Ovary (tissue), 9 donors: ENCODE data around the gene LAMTOR1. TPM values are rescaled to one million over a fixed set of nuclear protein-coding genes. Genes with fewer than 3 reads are reported as not detected.

ENCODE experiments used
- DNase-seq, 5 donors: peaks; one replicate each; pipeline ENCODE4 v3.0.0-alpha.2; 2019 to 2020
- H3K27ac ChIP-seq, 2 donors: fragments of 200-600 bp; one replicate each; pipeline versions ENCODE4 v1.5.1 to v1.8.0; 2019 to 2022
- H3K27me3 ChIP-seq: fragments of 200-600 bp; one replicate; pipeline ENCODE4 v1.8.0; 2022
- H3K36me3 ChIP-seq: fragments of 200-600 bp; sonication (generic); one replicate; pipeline ENCODE4 v1.5.1; 2019
- H3K4me1 ChIP-seq: one replicate; pipeline ENCODE4 v1.8.1; 2013; ENCODE audit warnings: mild to moderate bottlenecking, moderate library complexity; ENCODE audit not compliant: insufficient read depth
- H3K4me3 ChIP-seq: fragments of 200-600 bp; sonication (generic); one replicate; pipeline ENCODE4 v1.5.1; 2017
- H3K9me3 ChIP-seq, 2 donors: fragments of 200-600 bp in 1 of 2; sonication (generic) in 1 of 2; one replicate each; pipeline versions ENCODE4 v1.5.1 to v1.8.1; 2013 to 2019; ENCODE audit warnings: mild to moderate bottlenecking in 1 of 2, moderate library complexity in 1 of 2
- EP300 ChIP-seq: sonication (generic); formaldehyde crosslinking; IDR thresholded peaks from one replicate; pipeline ENCODE4 v1.6.1; 2017; ENCODE audit warnings: antibody characterized with exemption
- POLR2A ChIP-seq: fragments of 450-650 bp; IDR thresholded peaks from one replicate; pipeline ENCODE4 v1.6.1; 2017; ENCODE audit warnings: antibody characterized with exemption, mild to moderate bottlenecking, moderate library complexity
- WGBS, 3 donors: extraction: QIAGEN DNeasy Blood & Tissue Kit in 1 of 3; methylation state at CpG; one replicate each; pipeline versions ENCODE4 v1.1.5 to v1.1.7; 2013 to 2017; 5-methylcytosine and 5-hydroxymethylcytosine counted together
- intact Hi-C, 4 donors: fragments of 100-400 bp; cut with DNase I; formaldehyde crosslinking; loops; one replicate each; pipeline versions ENCODE4 v1.11.0 to v1.15.1; 2022 to 2023
- polyA plus RNA-seq, 2 donors: library from polyadenylated mRNA; stranded (reverse); fragments of 200-250 nt in 1 of 2; fragments of 350-450 nt in 1 of 2; fragmentation: Illumina TruSeq in 1 of 2; extraction: RNeasy Lipid Tissue Mini Kit (QIAGEN cat#74804) in 1 of 2; gene quantifications; one replicate each; pipeline ENCODE4 v1.2.3, GENCODE V29; 2013 to 2014
- total RNA-seq, 7 donors: library from RNA; depleted of rRNA in 2 of 7; stranded (reverse); fragments of >200 nt in 2 of 7; fragmentation: NEBNext Ultra II Directional in 3 of 7; extraction: Animal tissue kit (Norgen Biotek cat#: 25700) in 3 of 7; gene quantifications; one replicate each; pipeline versions ENCODE4 v1.1.0 to v1.2.4, GENCODE V29; 2016 to 2023
- TF ChIP-seq, protein P1 (sequence below), 3 donors: fragments of 450-650 bp in 2 of 3; fragments of 200-600 bp in 1 of 3; IDR thresholded peaks; one replicate each; pipeline versions ENCODE4 v1.5.1 to v1.8.0; 2016 to 2022; ENCODE audit warnings: antibody characterized with exemption in 3 of 3, mild to moderate bottlenecking in 1 of 3
- donor health status: DM: no; HTN: no; CAD: no; lungs with moderate emphysema.
- donor health status: DM: no; HTN: no; CAD: no.
- donor health status: Bipolar disorder and iron deficiency.
- donor health status: DM: yes; HTN: yes; CAD: no.
- donor health status: DM: no; HTN: no; CAD: no.
- donor health status: DM: yes; HTN: yes; CAD: no.

Gene LAMTOR1
- total and polyA plus RNA-seq, 9 donors: 64.0 to 118 (median 75.1) TPM

DNA sequence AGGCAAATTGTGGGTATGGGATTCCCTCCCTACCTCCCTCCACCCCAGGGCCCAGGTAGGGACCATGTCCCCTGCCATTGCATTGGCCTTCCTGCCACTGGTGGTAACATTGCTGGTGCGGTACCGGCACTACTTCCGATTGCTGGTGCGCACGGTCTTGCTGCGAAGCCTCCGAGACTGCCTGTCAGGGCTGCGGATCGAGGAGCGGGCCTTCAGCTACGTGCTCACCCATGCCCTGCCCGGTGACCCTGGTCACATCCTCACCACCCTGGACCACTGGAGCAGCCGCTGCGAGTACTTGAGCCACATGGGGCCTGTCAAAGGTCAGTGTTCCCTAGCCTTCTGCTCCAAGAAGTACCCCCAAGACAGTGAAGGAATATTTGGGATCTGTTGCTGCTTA lies 2.8 kb upstream of the LAMTOR1 start, which contains the start of gene TOMT:
Gene TOMT, plus strand, starts transcription at position 37 of the 400 bp plus-strand sequence. Its CDS starts 28 bp downstream, at position 65.
- WGBS, 3 donors: 91 to 94% (median 92%) methylated on average over 14 of the region's 14 CpGs

DNA sequence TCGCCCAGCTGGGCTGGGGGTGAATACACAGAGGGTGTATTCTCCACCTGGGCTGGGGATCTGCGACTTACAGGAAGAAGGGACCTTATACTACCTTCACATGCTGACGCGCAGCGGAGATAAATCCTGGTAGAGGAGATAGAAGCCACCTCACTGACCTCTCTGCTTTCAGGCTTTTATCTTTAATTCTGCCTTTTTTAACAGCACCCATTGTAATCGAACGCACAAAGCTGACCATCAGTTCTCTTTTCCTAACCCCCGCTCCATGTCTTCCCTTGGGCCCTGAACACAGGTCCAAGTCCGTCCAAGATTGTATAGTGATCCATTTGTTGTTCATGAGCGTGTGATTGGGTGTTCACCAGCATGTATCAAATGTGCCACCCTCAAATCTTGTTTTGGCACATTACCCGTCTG lies 664 bp upstream of the LAMTOR1 start:
- H3K4me3 ChIP-seq: peak overlapping the region; percentile 46

More for the DNA sequence above, 2.8 kb upstream of the LAMTOR1 start, which contains the start of gene TOMT:
- intact Hi-C loops: no loop called here
- Histone ChIP-seq H3K36me3 (no peaks in the 10 kb centered on the region), H3K27ac (no peak within 1 kb of the TSS), H3K4me1 (peaks cover 4% of the 10 kb centered on the region), H3K9me3 (no peaks in the 10 kb centered on the region), H3K27me3 (no peaks in the 10 kb centered on the region), H3K4me3 (no peak within 1 kb of the TSS)
- DNase-seq: no peak
- TF ChIP-seq, protein P1, sequence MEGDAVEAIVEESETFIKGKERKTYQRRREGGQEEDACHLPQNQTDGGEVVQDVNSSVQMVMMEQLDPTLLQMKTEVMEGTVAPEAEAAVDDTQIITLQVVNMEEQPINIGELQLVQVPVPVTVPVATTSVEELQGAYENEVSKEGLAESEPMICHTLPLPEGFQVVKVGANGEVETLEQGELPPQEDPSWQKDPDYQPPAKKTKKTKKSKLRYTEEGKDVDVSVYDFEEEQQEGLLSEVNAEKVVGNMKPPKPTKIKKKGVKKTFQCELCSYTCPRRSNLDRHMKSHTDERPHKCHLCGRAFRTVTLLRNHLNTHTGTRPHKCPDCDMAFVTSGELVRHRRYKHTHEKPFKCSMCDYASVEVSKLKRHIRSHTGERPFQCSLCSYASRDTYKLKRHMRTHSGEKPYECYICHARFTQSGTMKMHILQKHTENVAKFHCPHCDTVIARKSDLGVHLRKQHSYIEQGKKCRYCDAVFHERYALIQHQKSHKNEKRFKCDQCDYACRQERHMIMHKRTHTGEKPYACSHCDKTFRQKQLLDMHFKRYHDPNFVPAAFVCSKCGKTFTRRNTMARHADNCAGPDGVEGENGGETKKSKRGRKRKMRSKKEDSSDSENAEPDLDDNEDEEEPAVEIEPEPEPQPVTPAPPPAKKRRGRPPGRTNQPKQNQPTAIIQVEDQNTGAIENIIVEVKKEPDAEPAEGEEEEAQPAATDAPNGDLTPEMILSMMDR (IDR thresholded peaks at IDR 0.05): no peak
- TF ChIP-seq EP300 (no peak), POLR2A (no peak)

DNA sequence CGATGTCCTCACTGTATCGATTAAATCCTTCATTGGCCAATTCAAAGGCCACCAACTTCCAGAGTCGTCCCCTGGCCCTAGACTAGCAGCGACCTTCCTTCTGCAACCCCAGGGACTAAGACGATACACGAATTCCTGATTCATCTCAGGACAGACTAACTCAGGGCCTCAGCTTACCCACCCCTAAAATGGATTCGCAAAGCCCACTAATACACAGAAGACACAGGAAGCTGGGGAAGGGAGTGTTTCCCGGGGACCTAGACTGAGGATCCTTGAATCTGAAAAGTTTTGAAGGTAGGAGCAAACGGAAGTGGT lies 509 bp downstream of the LAMTOR1 start:
- intact Hi-C loops: no loop called here
- WGBS, 3 donors: 0 to 3% (median 1%) methylated on average over 9 of the region's 9 CpGs
- Histone ChIP-seq H3K4me3 (peak overlapping the region; percentile 97), H3K27ac (peak overlapping the region; percentile 43 to 89), H3K27me3 (no peaks in the 10 kb centered on the region), H3K9me3 (no peaks in the 10 kb centered on the region), H3K4me1 (peaks cover 4% of the 10 kb centered on the region), H3K36me3 (no peaks in the 10 kb centered on the region)
- TF ChIP-seq, protein P1 (IDR thresholded peaks at IDR 0.05): no peak
- no peak for TF ChIP-seq POLR2A
- no peak for TF ChIP-seq EP300
- no peak for DNase-seq

More for the DNA sequence above, 664 bp upstream of the LAMTOR1 start:
- peak overlapping the region; percentile 37 to 89 for H3K27ac ChIP-seq
- no peak for TF ChIP-seq POLR2A
- TF ChIP-seq, protein P1 (IDR thresholded peaks at IDR 0.05): peak in 1 of 3 donors; percentile 1
- intact Hi-C loops: no loop called here
- H3K36me3 ChIP-seq: no peaks in the 10 kb centered on the region
- H3K9me3 ChIP-seq: no peaks in the 10 kb centered on the region
- peaks cover 4% of the 10 kb centered on the region for H3K4me1 ChIP-seq
- H3K27me3 ChIP-seq: no peaks in the 10 kb centered on the region
- WGBS, 3 donors: 73 to 79% (median 76%) methylated on average over 11 of the region's 11 CpGs
- no peak for DNase-seq

GRCh38 chr11:72102162-72102561 lies 935 bp downstream of the LAMTOR1 start:
- peaks cover 4% of the 10 kb centered on the region for H3K4me1 ChIP-seq
- H3K9me3 ChIP-seq: no peaks in the 10 kb centered on the region
- no peak for DNase-seq
- peak overlapping the region; percentile 97 for H3K4me3 ChIP-seq
- H3K27ac ChIP-seq: peak overlapping the region in 1 of 2 donors; percentile 89
- intact Hi-C loops: no loop called here
- 40 to 45% (median 44%) methylated on average over 4 of the region's 4 CpGs for WGBS, 3 donors
- H3K36me3 ChIP-seq: no peaks in the 10 kb centered on the region
- no peaks in the 10 kb centered on the region for H3K27me3 ChIP-seq
- TF ChIP-seq EP300 (no peak), POLR2A (no peak)
- TF ChIP-seq, protein P1 (IDR thresholded peaks at IDR 0.05): no peak
